Right ventricle myocardium inferior (tissue), 1 donor: ENCODE results near the gene NOL4L. TPM values are rescaled to one million over a fixed set of nuclear protein-coding genes. Genes with fewer than 3 reads are reported as not detected.
"Not testable (repeated sequence)": the region's sequence is repeated elsewhere in the genome, so short reads cannot be mapped to it uniquely, and the experiment has no call there.

Experiments
- ATAC-seq: fragments of 200-7000 bp; cut with Tn5 transposase; one replicate; pipeline ENCODE4 v1.9.1; 2020; ENCODE audit warnings: mild to moderate bottlenecking, moderate library complexity
- DNase-seq: peaks from one replicate; pipeline ENCODE4 v3.0.0; 2021; ENCODE audit errors: missing footprints
- intact Hi-C: fragments of 100-400 bp; cut with DNase I; formaldehyde crosslinking; loops from one replicate; pipeline ENCODE4 v1.11.0; 2022
- total RNA-seq: library from RNA; stranded (reverse); fragmentation: NEBNext Ultra II Directional; extraction: Animal tissue kit (Norgen Biotek cat#: 25700); gene quantifications from one replicate; pipeline ENCODE4 v1.2.1, GENCODE V29; 2021
- donor health status: DM: no; HTN: yes; CAD: no; lungs with severe emphysema.

Gene NOL4L
- total RNA-seq, 1 donor from 2014 or later, result 4.3 TPM

GRCh38 chr20:32600681-32601237 is 15.6 kb upstream of the NOL4L start:
- intact Hi-C loops, result no loop called here
- DNase-seq, result no peak
- ATAC-seq, result no peak

GRCh38 chr20:32599783-32600340 is 14.7 kb upstream of the NOL4L start:
- intact Hi-C loops, result no loop called here
- DNase-seq (no peak), ATAC-seq (no peak)

GRCh38 chr20:32598606-32599005 is 13.5 kb upstream of the NOL4L start:
- ATAC-seq, result no peak
- intact Hi-C loops, result no loop called here
- DNase-seq, result no peak

GRCh38 chr20:32597714-32598113 is 12.6 kb upstream of the NOL4L start:
- ATAC-seq (no peak), DNase-seq (no peak)
- intact Hi-C loops, result no loop called here

GRCh38 chr20:32596681-32597252 is 11.6 kb upstream of the NOL4L start:
- no peak for ATAC-seq
- intact Hi-C loops, result no loop called here
- DNase-seq, result no peak

GRCh38 chr20:32595143-32595542 is 10.0 kb upstream of the NOL4L start:
- DNase-seq (no peak), ATAC-seq (no peak)
- intact Hi-C loops, result no loop called here

- intact Hi-C loops, ATAC-seq: not testable (repeated sequence)
These were observed 9.5 kb upstream of the NOL4L start for GRCh38 chr20:32594669-32595068.

GRCh38 chr20:32594204-32594603 is 9.1 kb upstream of the NOL4L start:
- ATAC-seq (no peak), DNase-seq (no peak)
- intact Hi-C loops, result no loop called here

More at GRCh38 chr20:32594669-32595068, 9.5 kb upstream of the NOL4L start:
- DNase-seq, result not testable (repeated sequence)

GRCh38 chr20:32592616-32593015 is 7.5 kb upstream of the NOL4L start:
- intact Hi-C loops, DNase-seq, ATAC-seq: not testable (repeated sequence)

- intact Hi-C loops, result no loop called here
- no peak for DNase-seq
- ATAC-seq, result no peak
These were observed 6.9 kb upstream of the NOL4L start for GRCh38 chr20:32592022-32592421.

GRCh38 chr20:32589769-32590168 is 4.6 kb upstream of the NOL4L start:
- intact Hi-C loops, result no loop called here

GRCh38 chr20:32589256-32589655 is 4.1 kb upstream of the NOL4L start:
- ATAC-seq, result no peak

More at GRCh38 chr20:32589769-32590168, 4.6 kb upstream of the NOL4L start:
- DNase-seq (no peak), ATAC-seq (no peak)

GRCh38 chr20:32588040-32588439 is 2.9 kb upstream of the NOL4L start:
- intact Hi-C loops, result no loop called here
- DNase-seq, result no peak
- no peak for ATAC-seq

More at GRCh38 chr20:32589256-32589655, 4.1 kb upstream of the NOL4L start:
- intact Hi-C loops, result no loop called here
- no peak for DNase-seq

- intact Hi-C loops, result no loop called here
These were observed 1.2 kb upstream of the NOL4L start for GRCh38 chr20:32586291-32586690.

GRCh38 chr20:32585586-32586127 is 524 bp upstream of the NOL4L start:
- intact Hi-C loops, result no loop called here
- DNase-seq (no peak), ATAC-seq (no peak)

More at GRCh38 chr20:32586291-32586690, 1.2 kb upstream of the NOL4L start:
- DNase-seq (no peak), ATAC-seq (no peak)

GRCh38 chr20:32583581-32584070 is 1.5 kb downstream of the NOL4L start:
- intact Hi-C loops, result loop anchor here (5.0 kb wide), 1 partner anchor 56 kb away; no protein-coding TSS in a partner anchor
- ATAC-seq (no peak), DNase-seq (no peak)

- intact Hi-C loops, result loop anchor here (5.0 kb wide), 1 partner anchor 56 kb away; no protein-coding TSS in a partner anchor
- no peak for ATAC-seq
- DNase-seq, result no peak
These were observed 2.2 kb downstream of the NOL4L start for GRCh38 chr20:32582659-32583580.

- ATAC-seq, result no peak
- intact Hi-C loops, result loop anchor here (5.0 kb wide), 1 partner anchor 55 kb away; no protein-coding TSS in a partner anchor
- DNase-seq, result no peak
These were observed 3.1 kb downstream of the NOL4L start for GRCh38 chr20:32581839-32582658.
